Endothelial cell of umbilical vein (primary cell): ENCODE results near the gene TPH1. TPM values are rescaled to one million over a fixed set of nuclear protein-coding genes. Genes with fewer than 3 reads are reported as not detected.

Source experiments
- BruUV-seq: library from RNA; stranded (reverse); fragments of 400-500 nt; replicated peaks from 2 replicates; lab custom pipeline; 2021; lab: Mats Ljungman, UMichigan
- CTCF ChIA-PET: fragments of 300-600, 350-600 bp; sonication (Branson Sonifier 250); formaldehyde crosslinking; loops from one replicate; lab custom pipeline; 2021; ENCODE audit warnings: antibody characterized with exemption, inconsistent platforms; lab: Charles Lee
- POLR2A ChIA-PET: fragments of 300-600, 350-600 bp; sonication (Branson Sonifier 250); formaldehyde crosslinking; loops from one replicate; lab custom pipeline; 2021; ENCODE audit warnings: antibody characterized with exemption, inconsistent platforms; lab: Charles Lee
- DNase-seq: peaks from one replicate; pipeline ENCODE4 v3.0.0-alpha.2; 2011; ENCODE audit warnings: low read depth, low spot score
- FAIRE-seq: peaks from 2 replicates; lab custom pipeline; 2011; peaks lifted over from hg19 to GRCh38; lab: Jason Lieb, UNC
- H2AFZ ChIP-seq: 2 replicates; pipeline ENCODE4 v1.6.0; 2012; ENCODE audit warnings: low read depth, low read length, control low read depth, inconsistent platforms
- H3K27ac ChIP-seq: 2 replicates; pipeline ENCODE4 v1.5.1; 2011; ENCODE audit warnings: low read depth, mild to moderate bottlenecking, control low read depth, low read length, moderate library complexity; ENCODE audit not compliant: insufficient read depth
- H3K27me3 ChIP-seq, 2 experiments: 2 replicates each; pipeline versions ENCODE4 v1.6.0 to v1.6.1; 2011; ENCODE audit warnings: low read length in 2 of 2, mixed read lengths in 1 of 2; ENCODE audit not compliant: control insufficient read depth in 2 of 2, insufficient read depth in 2 of 2
- H3K36me3 ChIP-seq, 2 experiments: 2 replicates in 1 of 2; 3 replicates in 1 of 2; pipeline ENCODE4 v1.5.1; 2011; ENCODE audit warnings: low read length in 2 of 2, mild to moderate bottlenecking in 1 of 2, moderate library complexity in 1 of 2; ENCODE audit not compliant: control insufficient read depth in 2 of 2, insufficient read depth in 2 of 2; ENCODE audit errors: extremely low read depth in 1 of 2
- H3K4me1 ChIP-seq: 3 replicates; pipeline ENCODE4 v1.5.1; 2011; ENCODE audit warnings: mild to moderate bottlenecking, low read length; ENCODE audit not compliant: control insufficient read depth, insufficient read depth; ENCODE audit errors: extremely low read depth
- H3K4me2 ChIP-seq: 2 replicates; pipeline ENCODE4 v1.6.1; 2011; ENCODE audit warnings: low read length, control low read depth, mixed read lengths; ENCODE audit not compliant: insufficient read depth
- H3K4me3 ChIP-seq, 3 experiments: fragments of 200-600 bp in 1 of 3; sonication (generic), shearing (Covaris generic) in 1 of 3; replicated peaks in 1 of 3; 2 replicates each; pipeline ENCODE4 v1.5.1; 2011 to 2016; ENCODE audit warnings: control low read depth in 3 of 3, low read length in 3 of 3, mild to moderate bottlenecking in 2 of 3, inconsistent platforms in 1 of 3, low read depth in 1 of 3, moderate library complexity in 1 of 3; ENCODE audit not compliant: insufficient read depth in 1 of 3
- H3K79me2 ChIP-seq: 2 replicates; pipeline ENCODE4 v1.6.0; 2012; ENCODE audit warnings: low read length, inconsistent platforms; ENCODE audit not compliant: control insufficient read depth, insufficient read depth
- H3K9ac ChIP-seq: replicated peaks from 2 replicates; pipeline ENCODE3; 2011; ENCODE audit warnings: low read length, control low read depth; ENCODE audit not compliant: insufficient read depth; ENCODE audit errors: extremely low read depth
- H3K9me1 ChIP-seq: replicated peaks from 3 replicates; pipeline ENCODE4 v1.6.0; 2011; ENCODE audit warnings: mild to moderate bottlenecking, low read length; ENCODE audit not compliant: control insufficient read depth, insufficient read depth; ENCODE audit errors: extremely low read depth
- H3K9me3 ChIP-seq: replicated peaks from 2 replicates; pipeline ENCODE4 v1.5.1; 2012; ENCODE audit warnings: low read length, inconsistent platforms; ENCODE audit not compliant: control insufficient read depth, insufficient read depth
- H4K20me1 ChIP-seq: replicated peaks from 2 replicates; pipeline ENCODE3; 2011; ENCODE audit warnings: mild to moderate bottlenecking, low read length; ENCODE audit not compliant: control insufficient read depth, insufficient read depth; ENCODE audit errors: extremely low read depth
- EZH2 ChIP-seq: IDR thresholded peaks from 2 replicates; pipeline ENCODE4 v1.6.1; 2012; ENCODE audit warnings: borderline replicate concordance, low read depth, mild to moderate bottlenecking, moderate library complexity, low read length, inconsistent platforms; ENCODE audit not compliant: severe bottlenecking
- FOS ChIP-seq: IDR thresholded peaks from 2 replicates; pipeline ENCODE4 v1.6.1; 2011; ENCODE audit warnings: mild to moderate bottlenecking, low read length, moderate library complexity, borderline replicate concordance; ENCODE audit not compliant: insufficient read depth
- GATA2 ChIP-seq: IDR thresholded peaks from 2 replicates; pipeline ENCODE4 v1.7.0; 2011; ENCODE audit warnings: low read depth, mild to moderate bottlenecking, moderate library complexity, mixed read lengths, low read length; ENCODE audit not compliant: insufficient read length, insufficient read depth
- JUN ChIP-seq: IDR thresholded peaks from 2 replicates; pipeline ENCODE4 v1.6.1; 2011; ENCODE audit warnings: borderline replicate concordance, low read depth; ENCODE audit not compliant: insufficient read length, insufficient read depth
- MYC ChIP-seq: IDR thresholded peaks from one replicate; pipeline ENCODE4 v1.6.1; 2011; ENCODE audit warnings: mild to moderate bottlenecking, low read depth, low read length
- POLR2A ChIP-seq: IDR thresholded peaks from 2 replicates; pipeline ENCODE4 v1.6.1; 2012; ENCODE audit warnings: low read depth, mild to moderate bottlenecking, control low read depth, low read length
- POLR2AphosphoS5 ChIP-seq: IDR thresholded peaks from 2 replicates; pipeline ENCODE4 v1.6.1; 2012; ENCODE audit warnings: low read depth, mild to moderate bottlenecking, control low read depth, low read length, moderate library complexity; ENCODE audit not compliant: insufficient read depth
- dilution Hi-C: fragments of 300-500 bp; cut with MboI; formaldehyde crosslinking; loops from one replicate; pipeline ENCODE4 v1.15.0; 2019; ENCODE audit warnings: low sequenced_read_pairs; ENCODE audit not compliant: extremely low pct_ligation_motif_present
- intact Hi-C: fragments of 100-400 bp; cut with micrococcal nuclease; formaldehyde crosslinking; loops from one replicate; pipeline ENCODE4 v1.10.0; 2022
- polyA plus RNA-seq, 4 experiments: library from polyadenylated mRNA; depleted of rRNA in 3 of 4; stranded (reverse) in 3 of 4; unstranded in 1 of 4; fragments of >200 nt; gene quantifications; 2 replicates each; pipeline versions ENCODE4 v1.2.1 to v1.2.3, GENCODE V29; 2011 to 2012; ENCODE audit warnings: missing spikeins in 1 of 4
- total RNA-seq: library from RNA; stranded (reverse); gene quantifications from 2 replicates; pipeline ENCODE4 v1.2.3, GENCODE V29; 2021
- TF ChIP-seq, protein P1 (sequence below), 2 donors: IDR thresholded peaks; 1 replicate in 1 of 2; 2 replicates in 1 of 2; pipeline ENCODE4 v1.5.1; 2011; ENCODE audit warnings: low read length in 2 of 2, mild to moderate bottlenecking in 2 of 2, moderate library complexity in 2 of 2, control low read depth in 1 of 2, inconsistent platforms in 1 of 2, low read depth in 1 of 2; ENCODE audit not compliant: insufficient read depth in 1 of 2; ENCODE audit errors: extremely low read depth in 1 of 2
- TF ChIP-seq, protein P2 (sequence below): IDR thresholded peaks from 2 replicates; pipeline ENCODE4 v1.6.1; 2011; ENCODE audit not compliant: insufficient read depth, insufficient read length

Gene TPH1
- total and polyA plus RNA-seq, 2 donors (not counting 3 experiments of a cell fraction or from before 2014, with no cell fraction given), result 0.07 TPM

DNA sequence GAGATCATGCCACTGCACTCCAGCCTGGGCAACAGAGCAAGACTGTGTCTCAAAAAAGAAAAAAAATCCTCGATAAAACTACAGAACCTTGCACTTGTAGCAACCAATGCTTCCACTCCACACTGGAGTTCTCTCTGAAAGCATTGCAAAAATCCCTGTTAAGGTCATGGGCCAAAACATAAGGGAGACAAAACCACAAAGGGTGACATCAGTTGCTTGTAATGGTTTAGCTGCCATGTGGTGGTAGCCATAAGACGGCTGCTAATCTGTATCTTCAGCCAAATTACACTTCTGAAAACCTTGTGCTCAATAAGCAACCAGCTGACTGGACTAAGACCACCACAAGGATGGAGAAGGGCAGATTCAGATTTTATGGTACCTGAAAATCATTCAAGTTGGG lies 20.6 kb upstream of the TPH1 start:
- dilution Hi-C loops (no loop called here), intact Hi-C loops (no loop called here)
- CTCF ChIA-PET, result no interaction called here

DNA sequence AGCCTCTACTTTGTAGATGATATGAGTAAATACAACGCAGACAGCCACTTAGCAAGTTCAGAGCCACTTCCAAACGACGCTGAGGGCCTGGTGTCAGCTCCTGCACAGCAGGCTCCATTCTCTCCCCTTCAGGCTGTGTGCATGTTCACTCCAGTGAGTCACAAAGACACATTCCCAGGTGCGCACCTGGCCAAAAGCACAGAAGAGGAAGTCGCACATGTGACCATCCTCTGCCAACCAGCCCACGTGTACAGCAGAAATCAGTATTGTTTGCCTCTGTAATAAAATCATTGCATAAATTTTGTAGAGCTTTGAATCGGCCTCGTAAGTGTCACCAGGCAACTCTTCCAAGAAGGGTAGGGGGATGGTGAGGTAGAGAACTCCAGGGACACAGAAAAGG lies 19.5 kb upstream of the TPH1 start:
- DNase-seq, result no peak
- POLR2A ChIA-PET, result no interaction called here
- Histone ChIP-seq H3K36me3 (no peaks in the 10 kb centered on the region), H3K4me3 (no peak overlapping the region), H3K27me3 (no peaks in the 10 kb centered on the region), H3K9me1 (no peaks in the 10 kb centered on the region), H3K4me2 (no peak overlapping the region), H3K9ac (no peak overlapping the region), H3K79me2 (no peaks in the 10 kb centered on the region), H2AFZ (no peak overlapping the region), H4K20me1 (no peaks in the 10 kb centered on the region), H3K4me1 (no peaks in the 10 kb centered on the region), H3K9me3 (no peaks in the 10 kb centered on the region), H3K27ac (no peak overlapping the region)
- no peak for FAIRE-seq
- CTCF ChIA-PET, result no interaction called here
- TF ChIP-seq GATA2 (no peak), JUN (no peak), MYC (no peak), POLR2AphosphoS5 (no peak), FOS (no peak), POLR2A (no peak), EZH2 (no peak)
- TF ChIP-seq, protein P1, sequence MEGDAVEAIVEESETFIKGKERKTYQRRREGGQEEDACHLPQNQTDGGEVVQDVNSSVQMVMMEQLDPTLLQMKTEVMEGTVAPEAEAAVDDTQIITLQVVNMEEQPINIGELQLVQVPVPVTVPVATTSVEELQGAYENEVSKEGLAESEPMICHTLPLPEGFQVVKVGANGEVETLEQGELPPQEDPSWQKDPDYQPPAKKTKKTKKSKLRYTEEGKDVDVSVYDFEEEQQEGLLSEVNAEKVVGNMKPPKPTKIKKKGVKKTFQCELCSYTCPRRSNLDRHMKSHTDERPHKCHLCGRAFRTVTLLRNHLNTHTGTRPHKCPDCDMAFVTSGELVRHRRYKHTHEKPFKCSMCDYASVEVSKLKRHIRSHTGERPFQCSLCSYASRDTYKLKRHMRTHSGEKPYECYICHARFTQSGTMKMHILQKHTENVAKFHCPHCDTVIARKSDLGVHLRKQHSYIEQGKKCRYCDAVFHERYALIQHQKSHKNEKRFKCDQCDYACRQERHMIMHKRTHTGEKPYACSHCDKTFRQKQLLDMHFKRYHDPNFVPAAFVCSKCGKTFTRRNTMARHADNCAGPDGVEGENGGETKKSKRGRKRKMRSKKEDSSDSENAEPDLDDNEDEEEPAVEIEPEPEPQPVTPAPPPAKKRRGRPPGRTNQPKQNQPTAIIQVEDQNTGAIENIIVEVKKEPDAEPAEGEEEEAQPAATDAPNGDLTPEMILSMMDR (IDR thresholded peaks at IDR 0.05; ENCODE audit: extremely low read depth in 1 of 2, insufficient read depth in 1 of 2, low read depth in 1 of 2, low read length in 2 of 2), result no peak
- TF ChIP-seq, protein P2, sequence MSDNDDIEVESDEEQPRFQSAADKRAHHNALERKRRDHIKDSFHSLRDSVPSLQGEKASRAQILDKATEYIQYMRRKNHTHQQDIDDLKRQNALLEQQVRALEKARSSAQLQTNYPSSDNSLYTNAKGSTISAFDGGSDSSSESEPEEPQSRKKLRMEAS, result no peak
- no TSS peak for BruUV-seq
- intact Hi-C loops, result no loop called here
- dilution Hi-C loops, result no loop called here

More for the DNA sequence above, 20.6 kb upstream of the TPH1 start:
- Histone ChIP-seq H3K27me3 (no peaks in the 10 kb centered on the region), H3K9me1 (no peaks in the 10 kb centered on the region), H3K79me2 (no peaks in the 10 kb centered on the region), H3K9me3 (no peaks in the 10 kb centered on the region), H2AFZ (no peak overlapping the region), H3K4me2 (no peak overlapping the region), H3K36me3 (no peaks in the 10 kb centered on the region), H3K27ac (no peak overlapping the region), H3K4me1 (no peaks in the 10 kb centered on the region), H4K20me1 (no peaks in the 10 kb centered on the region), H3K9ac (no peak overlapping the region), H3K4me3 (no peak overlapping the region)
- DNase-seq (no peak), FAIRE-seq (no peak)
- POLR2A ChIA-PET, result no interaction called here
- TF ChIP-seq POLR2A, result no peak
- BruUV-seq, result no TSS peak
